WTC11 (cell line): Measurements from ENCODE around the gene SOS2. TPM values are rescaled to one million over a fixed set of nuclear protein-coding genes. Genes with fewer than 3 reads are reported as not detected.

Experiments used
- ATAC-seq: fragments of 200-7000 bp; cut with Tn5 transposase; 2 replicates; pipeline ENCODE4 v1.10.0; 2021; ENCODE audit warnings: mild to moderate bottlenecking, moderate library complexity
- CTCF ChIA-PET: fragments of 300-600 bp; sonication (Branson Sonifier 250); formaldehyde crosslinking; loops from one replicate; lab custom pipeline; 2021; ENCODE audit warnings: antibody characterized with exemption; lab: Charles Lee
- POLR2A ChIA-PET: fragments of 350-600 bp; sonication (Branson Sonifier 250); formaldehyde crosslinking; loops from one replicate; lab custom pipeline; 2021; ENCODE audit warnings: antibody characterized with exemption; lab: Charles Lee
- DNase-seq: peaks from one replicate; pipeline ENCODE4 v3.0.0; 2021; ENCODE audit warnings: low spot score
- H3K27ac Mint-ChIP-seq: 2 replicates; pipeline ENCODE4 v1.8.0; 2021; ENCODE audit warnings: mixed read lengths
- H3K27me3 Mint-ChIP-seq: 2 replicates; pipeline ENCODE4 v1.8.0; 2021; ENCODE audit warnings: low read depth, mild to moderate bottlenecking, moderate library complexity, mixed read lengths
- H3K36me3 Mint-ChIP-seq: 2 replicates; pipeline ENCODE4 v1.8.0; 2021; ENCODE audit warnings: mixed read lengths
- H3K4me1 Mint-ChIP-seq: 2 replicates; pipeline ENCODE4 v1.8.0; 2022; ENCODE audit warnings: mixed read lengths
- H3K4me3 Mint-ChIP-seq: 2 replicates; pipeline ENCODE4 v1.8.0; 2021; ENCODE audit warnings: mild to moderate bottlenecking, moderate library complexity, mixed read lengths
- H3K9me3 Mint-ChIP-seq: 2 replicates; pipeline ENCODE4 v1.8.0; 2021; ENCODE audit warnings: mixed read lengths
- ATF1 ChIP-seq: sonication (generic); formaldehyde crosslinking; IDR thresholded peaks from 2 replicates; pipeline ENCODE4 v1.8.1; 2023; ENCODE audit warnings: mild to moderate bottlenecking, moderate library complexity, missing genetic modification reagents
- CBFB ChIP-seq: sonication (generic); formaldehyde crosslinking; IDR thresholded peaks from 2 replicates; pipeline ENCODE4 v1.8.1; 2022; ENCODE audit warnings: mild to moderate bottlenecking, low read depth, missing genetic modification reagents
- ELF4 ChIP-seq: sonication (generic); formaldehyde crosslinking; IDR thresholded peaks from 2 replicates; pipeline ENCODE4 v1.8.1; 2022; ENCODE audit warnings: low read depth, mild to moderate bottlenecking, moderate library complexity, missing genetic modification reagents
- ESRRA ChIP-seq: sonication (generic); formaldehyde crosslinking; IDR thresholded peaks from 2 replicates; pipeline ENCODE4 v1.8.1; 2022; ENCODE audit warnings: mild to moderate bottlenecking, missing genetic modification reagents, borderline replicate concordance
- FOXK1 ChIP-seq: sonication (generic); formaldehyde crosslinking; IDR thresholded peaks from 2 replicates; pipeline ENCODE4 v1.8.0; 2022; ENCODE audit warnings: mild to moderate bottlenecking, moderate library complexity, missing genetic modification reagents
- GABPB1 ChIP-seq: sonication (generic); formaldehyde crosslinking; IDR thresholded peaks from 2 replicates; pipeline ENCODE4 v1.8.1; 2023; ENCODE audit warnings: mild to moderate bottlenecking, missing genetic modification reagents
- HMGXB4 ChIP-seq: sonication (generic); formaldehyde crosslinking; IDR thresholded peaks from 2 replicates; pipeline ENCODE4 v1.8.1; 2023; ENCODE audit warnings: mild to moderate bottlenecking, moderate library complexity, missing genetic modification reagents
- JUN ChIP-seq: sonication (generic); formaldehyde crosslinking; IDR thresholded peaks from 2 replicates; pipeline ENCODE4 v1.8.0; 2023; ENCODE audit warnings: mild to moderate bottlenecking, missing genetic modification reagents
- MLX ChIP-seq: sonication (generic); formaldehyde crosslinking; IDR thresholded peaks from 2 replicates; pipeline ENCODE4 v1.8.1; 2023; ENCODE audit warnings: mild to moderate bottlenecking, missing genetic modification reagents, moderate library complexity
- MYBL2 ChIP-seq: sonication (generic); formaldehyde crosslinking; IDR thresholded peaks from 2 replicates; pipeline ENCODE4 v1.8.1; 2023; ENCODE audit warnings: mild to moderate bottlenecking, moderate library complexity, missing genetic modification reagents
- SMAD4 ChIP-seq: sonication (generic); formaldehyde crosslinking; IDR thresholded peaks from 2 replicates; pipeline ENCODE4 v1.8.0; 2022; ENCODE audit warnings: mild to moderate bottlenecking, missing genetic modification reagents
- SP1 ChIP-seq: sonication (generic); formaldehyde crosslinking; conservative IDR thresholded peaks from 2 replicates; pipeline ENCODE4 v1.8.1; 2022; ENCODE audit warnings: missing genetic modification reagents
- TEAD4 ChIP-seq: sonication (generic); formaldehyde crosslinking; IDR thresholded peaks from 2 replicates; pipeline ENCODE4 v1.8.0; 2022; ENCODE audit warnings: mild to moderate bottlenecking, missing genetic modification reagents
- TP53 ChIP-seq: sonication (generic); formaldehyde crosslinking; IDR thresholded peaks from 2 replicates; pipeline ENCODE4 v1.8.1; 2023; ENCODE audit warnings: mild to moderate bottlenecking, missing genetic modification reagents
- USF2 ChIP-seq: sonication (generic); formaldehyde crosslinking; IDR thresholded peaks from 2 replicates; pipeline ENCODE4 v1.8.1; 2023; ENCODE audit warnings: mild to moderate bottlenecking, missing genetic modification reagents, moderate library complexity
- ZNF532 ChIP-seq: fragments of 250-450 bp; sonication (Bioruptor Pico); IDR thresholded peaks from 2 replicates; pipeline ENCODE4 v1.9.0; 2021; ENCODE audit warnings: mild to moderate bottlenecking, borderline replicate concordance
- total RNA-seq: library from RNA; stranded (reverse); gene quantifications from 3 replicates; pipeline ENCODE4 v1.2.3, GENCODE V29; 2021
- TF ChIP-seq, protein P1 (sequence below): sonication (generic); formaldehyde crosslinking; IDR thresholded peaks from 2 replicates; pipeline ENCODE4 v1.8.0; 2023; ENCODE audit warnings: missing genetic modification reagents, mild to moderate bottlenecking, borderline replicate concordance
- TF ChIP-seq, protein P2 (sequence below): fragments of 250-450 bp; sonication (Bioruptor Pico); IDR thresholded peaks from 2 replicates; pipeline ENCODE4 v1.9.0; 2021; ENCODE audit warnings: moderate library complexity, mild to moderate bottlenecking, inconsistent platforms, borderline replicate concordance

The SOS2 gene
- total RNA-seq, 1 experiment from 2014 or later = 11.0 TPM

DNA sequence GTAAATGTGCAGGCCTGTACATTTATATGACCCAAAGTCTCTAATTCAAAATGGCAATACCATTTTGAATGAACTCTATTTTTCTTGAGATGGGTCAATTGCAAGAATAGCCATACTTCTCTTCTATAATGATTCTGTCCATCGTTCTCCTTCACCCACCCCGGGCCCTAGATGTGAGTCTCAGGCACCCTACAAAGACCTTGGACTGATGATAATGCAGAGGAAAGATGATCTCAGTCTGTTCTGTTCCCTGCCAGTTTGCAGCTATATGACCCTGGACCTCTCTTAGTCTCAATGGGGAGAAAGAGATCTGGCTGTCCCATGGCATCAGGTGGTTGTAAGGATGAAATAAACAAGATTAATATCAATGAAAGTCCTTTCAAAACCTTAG lies 145.1 kb downstream of the SOS2 start:
- TF ChIP-seq, protein P1, sequence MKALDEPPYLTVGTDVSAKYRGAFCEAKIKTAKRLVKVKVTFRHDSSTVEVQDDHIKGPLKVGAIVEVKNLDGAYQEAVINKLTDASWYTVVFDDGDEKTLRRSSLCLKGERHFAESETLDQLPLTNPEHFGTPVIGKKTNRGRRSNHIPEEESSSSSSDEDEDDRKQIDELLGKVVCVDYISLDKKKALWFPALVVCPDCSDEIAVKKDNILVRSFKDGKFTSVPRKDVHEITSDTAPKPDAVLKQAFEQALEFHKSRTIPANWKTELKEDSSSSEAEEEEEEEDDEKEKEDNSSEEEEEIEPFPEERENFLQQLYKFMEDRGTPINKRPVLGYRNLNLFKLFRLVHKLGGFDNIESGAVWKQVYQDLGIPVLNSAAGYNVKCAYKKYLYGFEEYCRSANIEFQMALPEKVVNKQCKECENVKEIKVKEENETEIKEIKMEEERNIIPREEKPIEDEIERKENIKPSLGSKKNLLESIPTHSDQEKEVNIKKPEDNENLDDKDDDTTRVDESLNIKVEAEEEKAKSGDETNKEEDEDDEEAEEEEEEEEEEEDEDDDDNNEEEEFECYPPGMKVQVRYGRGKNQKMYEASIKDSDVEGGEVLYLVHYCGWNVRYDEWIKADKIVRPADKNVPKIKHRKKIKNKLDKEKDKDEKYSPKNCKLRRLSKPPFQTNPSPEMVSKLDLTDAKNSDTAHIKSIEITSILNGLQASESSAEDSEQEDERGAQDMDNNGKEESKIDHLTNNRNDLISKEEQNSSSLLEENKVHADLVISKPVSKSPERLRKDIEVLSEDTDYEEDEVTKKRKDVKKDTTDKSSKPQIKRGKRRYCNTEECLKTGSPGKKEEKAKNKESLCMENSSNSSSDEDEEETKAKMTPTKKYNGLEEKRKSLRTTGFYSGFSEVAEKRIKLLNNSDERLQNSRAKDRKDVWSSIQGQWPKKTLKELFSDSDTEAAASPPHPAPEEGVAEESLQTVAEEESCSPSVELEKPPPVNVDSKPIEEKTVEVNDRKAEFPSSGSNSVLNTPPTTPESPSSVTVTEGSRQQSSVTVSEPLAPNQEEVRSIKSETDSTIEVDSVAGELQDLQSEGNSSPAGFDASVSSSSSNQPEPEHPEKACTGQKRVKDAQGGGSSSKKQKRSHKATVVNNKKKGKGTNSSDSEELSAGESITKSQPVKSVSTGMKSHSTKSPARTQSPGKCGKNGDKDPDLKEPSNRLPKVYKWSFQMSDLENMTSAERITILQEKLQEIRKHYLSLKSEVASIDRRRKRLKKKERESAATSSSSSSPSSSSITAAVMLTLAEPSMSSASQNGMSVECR = no peak
- TF ChIP-seq GABPB1 = no peak
- no peak for TF ChIP-seq ATF1
- TF ChIP-seq SMAD4 (CRISPR knock-in tag) = no peak
- no peak for TF ChIP-seq HMGXB4 (CRISPR knock-in tag)
- no peak for TF ChIP-seq SP1
- no peak for TF ChIP-seq USF2 (CRISPR knock-in tag)
- TF ChIP-seq JUN (CRISPR knock-in tag) = no peak
- no peak overlapping the region for H3K4me3 Mint-ChIP-seq
- no peaks in the 10 kb centered on the region for H3K9me3 Mint-ChIP-seq
- H3K27me3 Mint-ChIP-seq = no peaks in the 10 kb centered on the region
- no peak for DNase-seq
- CTCF ChIA-PET = interaction anchor here (1.3 to 1.4 kb wide), 2 partner anchors 21 to 224 kb away, joined by 3 read pairs; no protein-coding TSS in a partner anchor
- H3K27ac Mint-ChIP-seq = no peak overlapping the region
- H3K4me1 Mint-ChIP-seq = peaks cover 7% of the 10 kb centered on the region
- no peak for ATAC-seq
- POLR2A ChIA-PET = no interaction called here
- H3K36me3 Mint-ChIP-seq = no peaks in the 10 kb centered on the region

GRCh38 chr14:50085570-50086320 lies 145.6 kb downstream of the SOS2 start:
- Mint-ChIP-seq H3K4me1 (peaks cover 8% of the 10 kb centered on the region), H3K9me3 (no peaks in the 10 kb centered on the region), H3K36me3 (no peaks in the 10 kb centered on the region), H3K4me3 (no peak overlapping the region), H3K27me3 (no peaks in the 10 kb centered on the region), H3K27ac (no peak overlapping the region)
- ATAC-seq (no peak), DNase-seq (no peak)
- ChIA-PET CTCF (interaction anchor here (1.3 to 1.4 kb wide), 2 partner anchors 21 to 224 kb away, joined by 3 read pairs; no protein-coding TSS in a partner anchor), POLR2A (no interaction called here)
- TF ChIP-seq ATF1 (no peak), TP53 (no peak), FOXK1 (CRISPR knock-in tag) (no peak), ESRRA (no peak), ZNF532 (CRISPR knock-in tag) (no peak), MLX (CRISPR knock-in tag) (no peak), ELF4 (no peak), CBFB (no peak), MYBL2 (CRISPR knock-in tag) (no peak), TEAD4 (no peak)
- TF ChIP-seq, protein P2, sequence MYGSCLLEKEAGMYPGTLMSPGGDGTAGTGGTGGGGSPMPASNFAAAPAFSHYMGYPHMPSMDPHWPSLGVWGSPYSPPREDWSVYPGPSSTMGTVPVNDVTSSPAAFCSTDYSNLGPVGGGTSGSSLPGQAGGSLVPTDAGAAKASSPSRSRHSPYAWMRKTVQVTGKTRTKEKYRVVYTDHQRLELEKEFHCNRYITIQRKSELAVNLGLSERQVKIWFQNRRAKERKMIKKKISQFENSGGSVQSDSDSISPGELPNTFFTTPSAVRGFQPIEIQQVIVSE = no peak
